NCI-H2081 (cell line): ENCODE results near the gene HK1.

Source experiments
- DNase-seq, 2 experiments: peaks; one replicate each; lab custom pipeline; 2025; lab: John Stamatoyannopoulos, UW

The HK1 gene

GRCh38 chr10:69345890-69346474, 67.7 kb downstream of the HK1 start:
- no peak for DNase-seq

- no peak for DNase-seq
These were observed 68.5 kb downstream of the HK1 start for GRCh38 chr10:69346776-69347175.

- peak; percentile 47 to 86 for DNase-seq
These were observed 70.7 kb downstream of the HK1 start for GRCh38 chr10:69348816-69349541.

- no peak for DNase-seq
These were observed 71.2 kb downstream of the HK1 start for GRCh38 chr10:69349542-69349888.

- no peak for DNase-seq
These were observed 73.3 kb downstream of the HK1 start for GRCh38 chr10:69351589-69351988.

- no peak for DNase-seq
These were observed 74.4 kb downstream of the HK1 start for GRCh38 chr10:69352569-69353264.

GRCh38 chr10:69353977-69354635, 75.8 kb downstream of the HK1 start:
- no peak for DNase-seq

GRCh38 chr10:69356187-69356586, 77.9 kb downstream of the HK1 start:
- DNase-seq: no peak

- DNase-seq: no peak
These were observed 80.0 kb downstream of the HK1 start for GRCh38 chr10:69358148-69358795.

- DNase-seq: no peak
These were observed 80.9 kb downstream of the HK1 start for GRCh38 chr10:69359148-69359547.

GRCh38 chr10:69359594-69359993, 81.3 kb downstream of the HK1 start:
- DNase-seq: no peak

GRCh38 chr10:69360485-69361302, 82.4 kb downstream of the HK1 start:
- no peak for DNase-seq

GRCh38 chr10:69361303-69361614, 83.0 kb downstream of the HK1 start:
- DNase-seq: no peak

GRCh38 chr10:69362471-69362954, 84.2 kb downstream of the HK1 start:
- no peak for DNase-seq

GRCh38 chr10:69363666-69364065, 85.4 kb downstream of the HK1 start:
- no peak for DNase-seq

- DNase-seq: no peak
These were observed 86.1 kb downstream of the HK1 start for GRCh38 chr10:69364232-69364940.

GRCh38 chr10:69366738-69367137, 88.4 kb downstream of the HK1 start:
- no peak for DNase-seq

- DNase-seq: no peak
These were observed 89.2 kb downstream of the HK1 start for GRCh38 chr10:69367469-69367868.

- no peak for DNase-seq
These were observed 94.1 kb downstream of the HK1 start for GRCh38 chr10:69372126-69372980.

- DNase-seq: no peak
These were observed 95.9 kb downstream of the HK1 start for GRCh38 chr10:69374242-69374641.
